Measurements from ENCODE around the gene DPCD. TPM values are rescaled to one million over a fixed set of nuclear protein-coding genes. Genes with fewer than 3 reads are reported as not detected.

The DPCD gene
- total RNA-seq, 2 experiments from 2014 or later = 9.1 to 10.3 TPM

DNA sequence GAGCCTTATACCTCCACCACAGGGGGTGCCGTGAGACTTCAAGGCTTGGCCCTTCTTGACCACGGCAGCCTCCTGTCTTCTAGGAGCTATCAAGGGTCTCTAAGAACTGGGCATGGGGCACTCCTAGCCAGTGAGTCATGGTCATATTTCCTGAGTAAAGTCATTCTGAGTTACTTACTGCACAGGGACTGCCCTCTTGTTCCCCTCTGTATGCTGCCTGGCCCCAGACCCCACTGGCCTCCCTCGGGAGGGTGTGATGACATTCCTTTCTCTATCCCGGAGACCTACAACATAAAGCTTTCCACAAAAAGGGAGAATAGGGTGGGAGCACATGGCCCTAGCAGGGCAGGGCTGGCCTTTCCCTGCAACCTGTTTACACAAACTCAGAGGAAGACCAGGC, 21.4 kb downstream of the DPCD start:
- intact Hi-C loops (cut with micrococcal nuclease; ENCODE audit: unreplicated experiment) = no loop called here
- BruUV-seq (replicated peaks) = no TSS peak
- H3K4me1 ChIP-seq (ENCODE audit: insufficient read depth, low read length, poor library complexity, severe bottlenecking) = peaks cover 6% of the 10 kb centered on the region
- CTCF ChIA-PET (ENCODE audit: unreplicated experiment) = no interaction called here
- TF ChIP-seq EZH2phosphoT487 (IDR thresholded peaks at IDR 0.05; ENCODE audit: borderline replicate concordance, low read depth, low read length) = no peak
- TF ChIP-seq, protein P1, sequence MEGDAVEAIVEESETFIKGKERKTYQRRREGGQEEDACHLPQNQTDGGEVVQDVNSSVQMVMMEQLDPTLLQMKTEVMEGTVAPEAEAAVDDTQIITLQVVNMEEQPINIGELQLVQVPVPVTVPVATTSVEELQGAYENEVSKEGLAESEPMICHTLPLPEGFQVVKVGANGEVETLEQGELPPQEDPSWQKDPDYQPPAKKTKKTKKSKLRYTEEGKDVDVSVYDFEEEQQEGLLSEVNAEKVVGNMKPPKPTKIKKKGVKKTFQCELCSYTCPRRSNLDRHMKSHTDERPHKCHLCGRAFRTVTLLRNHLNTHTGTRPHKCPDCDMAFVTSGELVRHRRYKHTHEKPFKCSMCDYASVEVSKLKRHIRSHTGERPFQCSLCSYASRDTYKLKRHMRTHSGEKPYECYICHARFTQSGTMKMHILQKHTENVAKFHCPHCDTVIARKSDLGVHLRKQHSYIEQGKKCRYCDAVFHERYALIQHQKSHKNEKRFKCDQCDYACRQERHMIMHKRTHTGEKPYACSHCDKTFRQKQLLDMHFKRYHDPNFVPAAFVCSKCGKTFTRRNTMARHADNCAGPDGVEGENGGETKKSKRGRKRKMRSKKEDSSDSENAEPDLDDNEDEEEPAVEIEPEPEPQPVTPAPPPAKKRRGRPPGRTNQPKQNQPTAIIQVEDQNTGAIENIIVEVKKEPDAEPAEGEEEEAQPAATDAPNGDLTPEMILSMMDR (conservative IDR thresholded peaks at IDR 0.05; ENCODE audit: low read length) = no peak
- no peak overlapping the region for H3K27ac ChIP-seq (ENCODE audit: low read depth, low read length, poor library complexity, severe bottlenecking)
- H3K4me3 ChIP-seq (ENCODE audit: low read depth, low read length, poor library complexity, severe bottlenecking) = no peak overlapping the region
- H2AFZ ChIP-seq (ENCODE audit: low read length) = no peak overlapping the region
- H3K79me2 ChIP-seq (ENCODE audit: insufficient read depth, low read depth, low read length) = no peaks in the 10 kb centered on the region
- H3K4me2 ChIP-seq (ENCODE audit: low read length) = no peak overlapping the region
- no peaks in the 10 kb centered on the region for H3K9me3 ChIP-seq (ENCODE audit: low read length)
- H3K9me2 ChIP-seq (ENCODE audit: insufficient read depth, low read length) = no peaks in the 10 kb centered on the region
- POLR2A ChIA-PET = no interaction called here
- H3K36me3 ChIP-seq (ENCODE audit: insufficient read depth, low read length) = peaks cover 43% of the 10 kb centered on the region; the same call in 1 of the 2 replicates
- no peaks in the 10 kb centered on the region for H4K20me1 ChIP-seq (ENCODE audit: insufficient read depth, low read length)
- no peak for DNase-seq (ENCODE audit: low spot score)

DNA sequence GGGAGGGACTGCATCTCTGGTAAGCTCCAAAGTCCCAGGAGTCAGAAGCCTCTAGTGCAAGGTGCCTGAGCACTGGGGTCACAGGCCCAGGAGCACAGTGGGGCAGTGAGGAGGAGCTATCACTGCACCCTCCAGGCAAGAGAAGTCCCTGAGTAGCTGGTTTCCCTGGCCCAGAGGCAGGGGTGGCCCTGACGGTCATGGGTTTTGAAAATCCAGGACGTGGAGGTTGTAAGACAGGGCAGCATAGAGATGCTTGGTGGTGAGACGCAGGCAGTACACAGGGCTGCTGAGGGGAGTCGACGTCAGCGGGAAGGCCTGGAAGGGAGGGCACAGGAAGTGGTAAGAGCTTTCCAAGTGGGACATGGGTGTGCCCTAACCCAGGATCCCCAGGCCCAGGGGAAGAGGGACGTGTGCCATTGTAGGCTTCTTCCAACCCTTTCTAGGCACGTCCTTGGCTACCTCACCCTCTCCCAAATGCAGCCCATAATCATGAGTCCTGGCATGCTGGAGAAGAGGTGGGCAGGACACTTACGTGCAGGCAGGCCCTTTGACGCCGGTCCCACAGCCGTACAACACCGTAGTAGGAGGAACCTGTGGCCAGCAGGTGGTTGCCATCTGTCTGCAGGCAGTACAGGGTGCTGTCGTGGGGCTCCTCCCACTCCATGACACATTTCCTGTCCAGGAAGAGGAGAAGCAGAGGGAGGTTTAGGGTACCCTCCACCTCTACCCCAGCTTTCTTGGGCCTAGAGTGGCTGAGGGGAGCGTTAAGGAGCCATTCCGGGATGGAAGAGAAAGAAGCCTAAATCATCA, 23.2 kb downstream of the DPCD start:
- Histone ChIP-seq H4K20me1 (ENCODE audit: insufficient read depth, low read length) (no peaks in the 10 kb centered on the region), H3K9me2 (ENCODE audit: insufficient read depth, low read length) (no peaks in the 10 kb centered on the region), H3K27ac (ENCODE audit: low read depth, low read length, poor library complexity, severe bottlenecking) (no peak overlapping the region), H3K4me2 (ENCODE audit: low read length) (no peak overlapping the region), H2AFZ (ENCODE audit: low read length) (no peak overlapping the region), H3K79me2 (ENCODE audit: insufficient read depth, low read depth, low read length) (no peaks in the 10 kb centered on the region), H3K9me3 (ENCODE audit: low read length) (no peaks in the 10 kb centered on the region), H3K4me1 (ENCODE audit: insufficient read depth, low read length, poor library complexity, severe bottlenecking) (peaks cover 20% of the 10 kb centered on the region), H3K4me3 (ENCODE audit: low read depth, low read length, poor library complexity, severe bottlenecking) (no peak overlapping the region), H3K36me3 (ENCODE audit: insufficient read depth, low read length) (peaks cover 49% of the 10 kb centered on the region; the same call in 1 of the 2 replicates)
- TF ChIP-seq, protein P1 (conservative IDR thresholded peaks at IDR 0.05; ENCODE audit: low read length) = no peak
- TF ChIP-seq EZH2phosphoT487 (IDR thresholded peaks at IDR 0.05; ENCODE audit: borderline replicate concordance, low read depth, low read length) = no peak
- CTCF ChIA-PET (ENCODE audit: unreplicated experiment) = no interaction called here
- no TSS peak for BruUV-seq (replicated peaks)
- peak; percentile 36 for DNase-seq (ENCODE audit: low spot score)
- POLR2A ChIA-PET = no interaction called here
- intact Hi-C loops (cut with micrococcal nuclease; ENCODE audit: unreplicated experiment) = no loop called here

DNA sequence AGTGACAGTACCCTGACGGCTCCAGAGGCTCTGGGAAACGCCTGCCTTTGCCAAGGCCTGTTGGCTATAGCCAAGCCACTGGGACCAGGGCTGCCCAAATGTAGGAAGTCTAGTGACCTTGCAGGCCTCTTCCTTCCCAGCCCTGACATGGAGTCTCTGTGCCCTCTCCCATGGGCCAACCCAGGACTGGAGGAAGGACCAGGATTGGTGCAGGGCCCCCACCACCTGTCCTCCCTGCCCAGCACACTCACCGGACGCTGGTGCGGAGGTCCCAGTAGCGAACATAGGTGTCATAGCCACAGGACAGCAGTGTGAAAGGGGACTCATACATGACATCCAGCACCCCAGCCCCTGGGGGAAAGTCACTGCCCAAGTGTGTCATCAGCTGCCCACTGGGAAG, 24.0 kb downstream of the DPCD start:
- CTCF ChIA-PET (ENCODE audit: unreplicated experiment) = no interaction called here
- no peak overlapping the region for H3K4me3 ChIP-seq (ENCODE audit: low read depth, low read length, poor library complexity, severe bottlenecking)
- H3K4me2 ChIP-seq (ENCODE audit: low read length) = no peak overlapping the region
- no peaks in the 10 kb centered on the region for H4K20me1 ChIP-seq (ENCODE audit: insufficient read depth, low read length)
- H3K9me2 ChIP-seq (ENCODE audit: insufficient read depth, low read length) = no peaks in the 10 kb centered on the region
- H3K79me2 ChIP-seq (ENCODE audit: insufficient read depth, low read depth, low read length) = no peaks in the 10 kb centered on the region
- no peak overlapping the region for H2AFZ ChIP-seq (ENCODE audit: low read length)
- peaks cover 47% of the 10 kb centered on the region; the same call in 1 of the 2 replicates for H3K36me3 ChIP-seq (ENCODE audit: insufficient read depth, low read length)
- intact Hi-C loops (cut with micrococcal nuclease; ENCODE audit: unreplicated experiment) = no loop called here
- POLR2A ChIA-PET = no interaction called here
- no peak for TF ChIP-seq EZH2phosphoT487 (IDR thresholded peaks at IDR 0.05; ENCODE audit: borderline replicate concordance, low read depth, low read length)
- TF ChIP-seq, protein P1 (conservative IDR thresholded peaks at IDR 0.05; ENCODE audit: low read length) = no peak
- H3K9me3 ChIP-seq (ENCODE audit: low read length) = no peaks in the 10 kb centered on the region
- DNase-seq (ENCODE audit: low spot score) = no peak
- H3K27ac ChIP-seq (ENCODE audit: low read depth, low read length, poor library complexity, severe bottlenecking) = no peak overlapping the region
- peaks cover 28% of the 10 kb centered on the region for H3K4me1 ChIP-seq (ENCODE audit: insufficient read depth, low read length, poor library complexity, severe bottlenecking)
- BruUV-seq (replicated peaks) = no TSS peak

Data from OCI-LY7 (cell line).